SK-N-SH treated with all-trans-retinoic acid at 6 μM for 48 hours (cell line): Measurements from ENCODE around the gene PLXND1.

Experiments used
- RARB ChIP-seq: fragments of 250-450 bp; sonication (Bioruptor Pico); IDR thresholded peaks from 2 replicates; pipeline ENCODE4 v1.8.0; 2021; ENCODE audit warnings: mild to moderate bottlenecking, moderate library complexity
- ZFP30 ChIP-seq: fragments of 450-650 bp; formaldehyde crosslinking; IDR thresholded peaks from 2 replicates; pipeline ENCODE4 v1.5.0; 2022; ENCODE audit warnings: mild to moderate bottlenecking, moderate library complexity
- TF ChIP-seq, protein P1 (sequence below): fragments of 250-450 bp; sonication (Bioruptor Pico); IDR thresholded peaks from 2 replicates; pipeline ENCODE4 v1.5.1; 2020; ENCODE audit warnings: low read depth, mild to moderate bottlenecking, moderate library complexity

DNA sequence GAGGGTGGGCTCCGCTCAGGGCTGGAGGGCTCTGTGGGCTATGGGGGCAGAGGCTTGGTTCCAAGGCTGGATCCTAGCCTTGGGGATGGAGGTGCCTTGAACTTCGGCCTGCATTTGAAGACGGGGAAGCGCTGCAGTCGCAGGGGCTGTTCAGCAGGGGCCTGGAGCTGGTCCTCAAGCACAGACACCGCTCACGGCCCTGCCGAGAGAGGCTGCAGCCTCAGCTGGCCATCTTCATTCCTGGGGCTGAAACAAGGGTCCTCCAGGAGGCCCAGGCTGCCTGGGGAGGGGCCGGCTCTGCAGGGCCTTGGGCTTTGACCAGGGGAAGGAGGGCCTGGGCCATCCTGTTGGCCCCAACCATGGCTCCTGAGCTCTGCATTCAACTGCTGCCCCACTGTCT is 25.6 kb upstream of the PLXND1 start:
- TF ChIP-seq RARB (CRISPR knock-in tag) (no peak), ZFP30 (no peak)
- TF ChIP-seq, protein P1, sequence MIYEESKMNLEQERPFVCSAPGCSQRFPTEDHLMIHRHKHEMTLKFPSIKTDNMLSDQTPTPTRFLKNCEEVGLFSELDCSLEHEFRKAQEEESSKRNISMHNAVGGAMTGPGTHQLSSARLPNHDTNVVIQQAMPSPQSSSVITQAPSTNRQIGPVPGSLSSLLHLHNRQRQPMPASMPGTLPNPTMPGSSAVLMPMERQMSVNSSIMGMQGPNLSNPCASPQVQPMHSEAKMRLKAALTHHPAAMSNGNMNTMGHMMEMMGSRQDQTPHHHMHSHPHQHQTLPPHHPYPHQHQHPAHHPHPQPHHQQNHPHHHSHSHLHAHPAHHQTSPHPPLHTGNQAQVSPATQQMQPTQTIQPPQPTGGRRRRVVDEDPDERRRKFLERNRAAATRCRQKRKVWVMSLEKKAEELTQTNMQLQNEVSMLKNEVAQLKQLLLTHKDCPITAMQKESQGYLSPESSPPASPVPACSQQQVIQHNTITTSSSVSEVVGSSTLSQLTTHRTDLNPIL (CRISPR knock-in tag) = no peak
